HEK293 (cell line): Measurements from ENCODE around the gene KIRREL1.

ENCODE experiments used
- KLF16 ChIP-seq: fragments of 450-650 bp; formaldehyde crosslinking; IDR thresholded peaks from 2 replicates; pipeline ENCODE4 v1.5.1; 2017; ENCODE audit warnings: missing biosample characterization, missing genetic modification characterization
- KLF9 ChIP-seq: fragments of 450-650 bp; formaldehyde crosslinking; IDR thresholded peaks from 2 replicates; pipeline ENCODE4 v1.5.1; 2016; ENCODE audit warnings: missing biosample characterization, missing genetic modification characterization, low read depth
- PRDM1 ChIP-seq: fragments of 450-650 bp; formaldehyde crosslinking; IDR thresholded peaks from 2 replicates; pipeline ENCODE4; 2016; ENCODE audit warnings: missing biosample characterization, missing genetic modification characterization
- PRDM10 ChIP-seq: fragments of 450-650 bp; formaldehyde crosslinking; IDR thresholded peaks from 2 replicates; pipeline ENCODE4 v1.5.1; 2016; ENCODE audit warnings: missing biosample characterization, missing genetic modification characterization
- SALL2 ChIP-seq: fragments of 450-650 bp; formaldehyde crosslinking; IDR thresholded peaks from 2 replicates; pipeline ENCODE4 v1.5.0; 2017; ENCODE audit warnings: missing biosample characterization, mild to moderate bottlenecking, missing genetic modification characterization, borderline replicate concordance
- SCRT2 ChIP-seq: fragments of 450-650 bp; formaldehyde crosslinking; IDR thresholded peaks from 2 replicates; pipeline ENCODE4 v1.5.1; 2016; ENCODE audit warnings: missing biosample characterization, missing genetic modification characterization
- SP3 ChIP-seq: fragments of 450-650 bp; formaldehyde crosslinking; IDR thresholded peaks from 2 replicates; pipeline ENCODE4 v1.5.1; 2016; ENCODE audit warnings: missing biosample characterization, missing genetic modification characterization
- ZBTB17 ChIP-seq: fragments of 450-650 bp; formaldehyde crosslinking; IDR thresholded peaks from 2 replicates; pipeline ENCODE4 v1.5.1; 2016; ENCODE audit warnings: missing biosample characterization, missing genetic modification characterization
- ZBTB20 ChIP-seq: fragments of 450-650 bp; formaldehyde crosslinking; IDR thresholded peaks from 2 replicates; pipeline ENCODE4 v1.5.1; 2016; ENCODE audit warnings: missing biosample characterization, missing genetic modification characterization
- ZBTB21 ChIP-seq: fragments of 450-650 bp; formaldehyde crosslinking; IDR thresholded peaks from 2 replicates; pipeline ENCODE4 v1.5.1; 2017; ENCODE audit warnings: missing biosample characterization, missing genetic modification characterization
- ZFHX2 ChIP-seq: fragments of 450-650 bp; formaldehyde crosslinking; conservative IDR thresholded peaks from 2 replicates; pipeline ENCODE4 v1.5.1; 2016; ENCODE audit warnings: missing biosample characterization, missing genetic modification characterization
- ZNF19 ChIP-seq: fragments of 450-650 bp; formaldehyde crosslinking; IDR thresholded peaks from 2 replicates; pipeline ENCODE4; 2016; ENCODE audit warnings: missing biosample characterization, missing genetic modification characterization, low read depth
- ZNF2 ChIP-seq: fragments of 450-650 bp; formaldehyde crosslinking; IDR thresholded peaks from 2 replicates; pipeline ENCODE4 v1.5.1; 2016; ENCODE audit warnings: missing biosample characterization, missing genetic modification characterization
- ZNF214 ChIP-seq: fragments of 450-650 bp; formaldehyde crosslinking; IDR thresholded peaks from 2 replicates; pipeline ENCODE4 v1.5.1; 2017; ENCODE audit warnings: missing biosample characterization, mild to moderate bottlenecking, missing genetic modification characterization, borderline replicate concordance
- ZNF335 ChIP-seq: fragments of 450-650 bp; formaldehyde crosslinking; conservative IDR thresholded peaks from 2 replicates; pipeline ENCODE4 v1.5.1; 2016; ENCODE audit warnings: missing biosample characterization, missing genetic modification characterization
- ZNF341 ChIP-seq: fragments of 450-650 bp; formaldehyde crosslinking; IDR thresholded peaks from 2 replicates; pipeline ENCODE4; 2016; ENCODE audit warnings: low read depth, missing biosample characterization, missing genetic modification characterization
- ZNF350 ChIP-seq: fragments of 450-650 bp; formaldehyde crosslinking; IDR thresholded peaks from 2 replicates; pipeline ENCODE4 v1.5.0; 2017; ENCODE audit warnings: missing biosample characterization, mild to moderate bottlenecking, missing genetic modification characterization
- ZNF37A ChIP-seq: fragments of 450-650 bp; IDR thresholded peaks from 2 replicates; pipeline ENCODE4 v1.5.1; 2018; ENCODE audit warnings: missing biosample characterization, missing genetic modification characterization
- ZNF394 ChIP-seq: fragments of 450-650 bp; formaldehyde crosslinking; IDR thresholded peaks from 2 replicates; pipeline ENCODE4 v1.5.1; 2016; ENCODE audit warnings: missing biosample characterization, missing genetic modification characterization, mild to moderate bottlenecking, moderate library complexity, borderline replicate concordance
- ZNF596 ChIP-seq: fragments of 450-650 bp; IDR thresholded peaks from 2 replicates; pipeline ENCODE4 v1.5.0; 2018; ENCODE audit warnings: missing biosample characterization, mild to moderate bottlenecking, missing genetic modification characterization, moderate library complexity
- ZNF610 ChIP-seq: fragments of 450-650 bp; formaldehyde crosslinking; IDR thresholded peaks from 2 replicates; pipeline ENCODE4 v1.5.1; 2016; ENCODE audit warnings: missing biosample characterization, missing genetic modification characterization, borderline replicate concordance
- ZNF623 ChIP-seq: fragments of 450-650 bp; formaldehyde crosslinking; IDR thresholded peaks from 2 replicates; pipeline ENCODE4 v1.5.1; 2016; ENCODE audit warnings: missing biosample characterization, missing genetic modification characterization
- ZNF660 ChIP-seq: fragments of 450-650 bp; IDR thresholded peaks from 2 replicates; pipeline ENCODE4 v1.5.1; 2018; ENCODE audit warnings: missing biosample characterization, mild to moderate bottlenecking, missing genetic modification characterization
- ZNF670 ChIP-seq: fragments of 450-650 bp; formaldehyde crosslinking; IDR thresholded peaks from 2 replicates; pipeline ENCODE4 v1.5.1; 2016; ENCODE audit warnings: missing biosample characterization, missing genetic modification characterization, low read depth
- ZNF747 ChIP-seq: fragments of 450-650 bp; formaldehyde crosslinking; IDR thresholded peaks from 2 replicates; pipeline ENCODE4 v1.5.1; 2016; ENCODE audit warnings: missing biosample characterization, missing genetic modification characterization
- ZNF776 ChIP-seq: fragments of 450-650 bp; formaldehyde crosslinking; IDR thresholded peaks from 2 replicates; pipeline ENCODE4 v1.5.0; 2017; ENCODE audit warnings: missing biosample characterization, missing genetic modification characterization, borderline replicate concordance
- ZNF843 ChIP-seq: fragments of 450-650 bp; formaldehyde crosslinking; IDR thresholded peaks from 2 replicates; pipeline ENCODE4 v1.5.1; 2016; ENCODE audit warnings: missing biosample characterization, missing genetic modification characterization
- ZSCAN4 ChIP-seq: fragments of 450-650 bp; formaldehyde crosslinking; IDR thresholded peaks from 2 replicates; pipeline ENCODE4 v1.5.1; 2017; ENCODE audit warnings: missing biosample characterization, missing genetic modification characterization
- ZXDB ChIP-seq: fragments of 450-650 bp; formaldehyde crosslinking; IDR thresholded peaks from 2 replicates; pipeline ENCODE4 v1.5.1; 2016; ENCODE audit warnings: missing biosample characterization, missing genetic modification characterization
- TF ChIP-seq, protein P1 (sequence below): fragments of 450-650 bp; formaldehyde crosslinking; IDR thresholded peaks from 2 replicates; pipeline ENCODE4 v1.5.1; 2016; ENCODE audit warnings: missing biosample characterization, missing genetic modification characterization

Gene KIRREL1

DNA sequence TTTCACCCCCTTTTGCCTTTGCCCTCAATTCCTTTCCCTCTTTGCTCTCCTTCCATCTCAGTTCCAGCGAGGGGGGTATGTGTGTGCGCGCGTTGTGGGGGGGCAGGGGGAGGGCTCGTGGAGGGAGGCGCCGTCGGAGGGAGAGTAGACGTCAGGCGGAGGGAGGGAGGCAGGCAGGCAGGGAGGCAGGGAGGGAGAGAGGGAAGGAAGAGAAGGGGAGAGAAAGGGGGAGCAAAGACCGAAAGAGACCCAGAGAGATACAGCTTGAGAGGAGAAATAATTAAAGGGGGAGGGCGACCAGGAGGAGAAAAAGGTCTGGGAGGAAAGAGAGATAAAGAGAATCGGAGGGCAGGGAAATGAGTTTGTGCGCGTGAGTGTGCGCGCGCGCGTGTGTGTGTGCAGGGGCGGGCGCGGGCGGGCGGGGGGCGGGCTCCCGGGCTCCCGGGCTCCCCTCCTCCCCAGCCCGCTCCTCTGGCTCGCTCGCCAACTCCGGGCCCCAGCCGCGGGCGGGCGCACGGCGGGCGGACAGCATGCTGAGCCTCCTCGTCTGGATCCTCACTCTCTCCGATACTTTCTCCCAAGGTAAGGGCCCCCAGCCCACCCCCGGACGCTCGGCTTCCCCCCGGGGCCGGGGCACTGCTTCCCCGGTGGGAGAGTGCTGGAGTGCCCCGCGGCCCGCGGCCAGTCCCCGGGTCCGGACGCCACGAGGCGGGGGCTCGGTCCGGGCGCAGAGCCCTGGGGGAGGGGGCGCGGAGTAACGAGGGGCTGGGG lies at the start of gene KIRREL1 (continued):
- TF ChIP-seq SP3 (peak; percentile 84), ZNF2 (tag by site-specific recombination) (no peak; the same call in 1 of the 2 replicates), ZXDB (tag by site-specific recombination) (peak; percentile 66; the same call in 1 of the 2 replicates), ZNF19 (tag by site-specific recombination) (no peak), ZNF37A (tag by site-specific recombination) (no peak), ZBTB17 (peak; percentile 71), ZSCAN4 (tag by site-specific recombination) (peak; percentile 80; the same call in 1 of the 2 replicates), PRDM10 (tag by site-specific recombination) (peak; percentile 81), ZNF843 (0 out of 2 replicates have a peak, but pooled peaks have one; percentile 20), ZNF747 (tag by site-specific recombination) (no peak), ZNF623 (tag by site-specific recombination) (no peak), ZNF350 (tag by site-specific recombination) (no peak), KLF9 (peak; percentile 21; the same call in 1 of the 2 replicates), ZNF335 (peak; percentile 70), ZNF596 (tag by site-specific recombination) (0 out of 2 replicates have a peak, but pooled peaks have one; percentile 32), ZBTB21 (peak; percentile 46; the same call in 1 of the 2 replicates), ZNF670 (tag by site-specific recombination) (no peak), SCRT2 (tag by site-specific recombination) (no peak), SALL2 (tag by site-specific recombination) (no peak), ZNF341 (tag by site-specific recombination) (peak; percentile 92), KLF16 (tag by site-specific recombination) (peak; percentile 59; the same call in 1 of the 2 replicates), ZNF610 (tag by site-specific recombination) (no peak), ZBTB20 (tag by site-specific recombination) (0 out of 2 replicates have a peak, but pooled peaks have one; percentile 48), PRDM1 (peak; percentile 90), ZNF394 (tag by site-specific recombination) (peak; percentile 29; the same call in 1 of the 2 replicates), ZFHX2 (tag by site-specific recombination) (peak; percentile 78), ZNF776 (tag by site-specific recombination) (no peak), ZNF660 (tag by site-specific recombination) (0 out of 2 replicates have a peak, but pooled peaks have one; percentile 19), ZNF214 (tag by site-specific recombination) (no peak)
- TF ChIP-seq, protein P1, sequence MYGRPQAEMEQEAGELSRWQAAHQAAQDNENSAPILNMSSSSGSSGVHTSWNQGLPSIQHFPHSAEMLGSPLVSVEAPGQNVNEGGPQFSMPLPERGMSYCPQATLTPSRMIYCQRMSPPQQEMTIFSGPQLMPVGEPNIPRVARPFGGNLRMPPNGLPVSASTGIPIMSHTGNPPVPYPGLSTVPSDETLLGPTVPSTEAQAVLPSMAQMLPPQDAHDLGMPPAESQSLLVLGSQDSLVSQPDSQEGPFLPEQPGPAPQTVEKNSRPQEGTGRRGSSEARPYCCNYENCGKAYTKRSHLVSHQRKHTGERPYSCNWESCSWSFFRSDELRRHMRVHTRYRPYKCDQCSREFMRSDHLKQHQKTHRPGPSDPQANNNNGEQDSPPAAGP (tag by site-specific recombination): peak; percentile 65; the same call in 1 of the 2 replicates
